ENCODE data around the gene CDH4.
"Not testable (repeated sequence)": the region's sequence is repeated elsewhere in the genome, so short reads cannot be mapped to it uniquely, and the experiment has no call there.

The CDH4 gene

DNA sequence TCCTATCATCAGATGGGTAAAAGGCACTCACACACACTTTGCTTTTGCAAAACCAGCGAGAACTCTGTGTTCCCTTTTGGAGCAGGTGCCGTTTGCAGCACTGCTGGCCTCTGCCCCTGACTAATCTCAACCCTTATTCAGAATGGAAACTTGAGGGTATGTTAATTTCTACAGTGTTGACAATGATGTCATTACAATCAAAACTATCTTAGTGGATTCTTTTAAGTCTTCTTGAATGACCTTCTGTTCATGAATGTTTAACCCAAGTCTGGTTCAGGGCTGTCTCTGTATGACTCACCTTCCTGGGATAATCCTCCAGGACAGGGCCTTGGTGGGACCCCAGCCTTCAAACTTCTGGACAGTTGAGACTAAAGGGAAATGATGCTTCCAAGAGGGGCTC, 197.9 kb downstream of the CDH4 start:
- TF ChIP-seq, protein P1, sequence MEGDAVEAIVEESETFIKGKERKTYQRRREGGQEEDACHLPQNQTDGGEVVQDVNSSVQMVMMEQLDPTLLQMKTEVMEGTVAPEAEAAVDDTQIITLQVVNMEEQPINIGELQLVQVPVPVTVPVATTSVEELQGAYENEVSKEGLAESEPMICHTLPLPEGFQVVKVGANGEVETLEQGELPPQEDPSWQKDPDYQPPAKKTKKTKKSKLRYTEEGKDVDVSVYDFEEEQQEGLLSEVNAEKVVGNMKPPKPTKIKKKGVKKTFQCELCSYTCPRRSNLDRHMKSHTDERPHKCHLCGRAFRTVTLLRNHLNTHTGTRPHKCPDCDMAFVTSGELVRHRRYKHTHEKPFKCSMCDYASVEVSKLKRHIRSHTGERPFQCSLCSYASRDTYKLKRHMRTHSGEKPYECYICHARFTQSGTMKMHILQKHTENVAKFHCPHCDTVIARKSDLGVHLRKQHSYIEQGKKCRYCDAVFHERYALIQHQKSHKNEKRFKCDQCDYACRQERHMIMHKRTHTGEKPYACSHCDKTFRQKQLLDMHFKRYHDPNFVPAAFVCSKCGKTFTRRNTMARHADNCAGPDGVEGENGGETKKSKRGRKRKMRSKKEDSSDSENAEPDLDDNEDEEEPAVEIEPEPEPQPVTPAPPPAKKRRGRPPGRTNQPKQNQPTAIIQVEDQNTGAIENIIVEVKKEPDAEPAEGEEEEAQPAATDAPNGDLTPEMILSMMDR (IDR thresholded peaks at IDR 0.05; ENCODE audit: low read depth, low read length): no peak

DNA sequence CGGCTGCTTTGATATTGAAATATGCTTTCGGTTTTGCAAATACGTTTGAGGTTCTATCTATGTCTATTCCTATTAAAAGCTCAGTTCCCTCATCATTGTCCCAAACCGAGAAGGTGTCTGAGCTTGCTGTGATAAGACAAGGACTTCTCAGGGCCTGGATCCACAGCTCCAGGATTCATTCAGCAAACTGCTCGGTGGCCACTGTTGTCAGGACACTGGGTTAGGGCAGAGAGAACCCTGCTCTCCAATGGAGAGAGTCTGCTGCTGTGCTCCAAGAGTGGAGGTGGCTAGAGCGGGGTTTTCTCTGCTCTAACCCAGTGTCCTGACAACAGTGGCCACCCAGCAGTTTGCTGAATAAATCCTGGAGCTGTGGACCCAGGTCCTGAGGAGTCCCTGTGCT, 198.5 kb downstream of the CDH4 start:
- H3K4me3 ChIP-seq (ENCODE audit: low read depth, low read length): no peak overlapping the region
- TF ChIP-seq, protein P1 (IDR thresholded peaks at IDR 0.05; ENCODE audit: low read depth, low read length): no peak

More for the DNA sequence above, 197.9 kb downstream of the CDH4 start:
- H3K4me3 ChIP-seq (ENCODE audit: low read depth, low read length): no peak overlapping the region

DNA sequence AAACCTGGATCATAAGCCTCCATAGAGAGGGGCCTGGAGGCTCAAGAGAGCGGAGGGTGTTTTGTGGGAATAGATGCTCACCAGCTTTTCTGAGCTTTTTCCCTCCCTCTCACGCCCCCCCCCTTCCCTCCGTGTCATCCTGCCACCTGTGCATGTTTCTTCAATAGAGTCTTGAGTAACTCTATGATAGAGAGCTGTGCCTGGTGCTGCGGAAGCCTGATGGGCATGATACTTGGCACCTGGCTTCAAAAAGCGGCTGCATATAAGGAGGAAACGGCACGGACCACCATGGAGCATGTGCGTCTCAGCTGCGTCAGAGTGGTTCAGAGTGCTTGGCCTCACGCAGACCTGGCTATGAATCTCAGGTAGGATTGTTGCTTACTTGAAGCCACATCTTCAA, 198.9 kb downstream of the CDH4 start:
- TF ChIP-seq, protein P1 (IDR thresholded peaks at IDR 0.05; ENCODE audit: low read depth, low read length): no peak

DNA sequence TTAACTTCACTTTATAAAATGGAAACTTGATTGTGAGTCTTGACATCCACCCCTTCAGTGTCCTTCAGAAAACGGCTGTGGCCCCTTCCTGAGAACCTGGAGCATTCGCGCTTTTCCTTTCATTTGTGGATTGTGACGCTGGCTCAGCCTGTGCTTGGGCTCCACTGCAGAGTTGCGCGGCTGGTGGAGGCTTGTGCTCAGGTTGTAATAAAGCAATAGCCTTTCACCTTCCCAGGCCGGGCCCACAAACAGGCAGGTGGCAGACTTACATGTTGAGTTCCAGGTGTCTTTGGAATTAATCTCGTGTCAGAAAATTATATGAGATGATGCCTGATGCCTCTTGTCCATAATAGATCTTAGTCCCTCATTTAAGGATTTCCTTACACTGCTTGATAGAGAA, 199.9 kb downstream of the CDH4 start:
- TF ChIP-seq, protein P1 (IDR thresholded peaks at IDR 0.05; ENCODE audit: low read depth, low read length): no peak
- no peak overlapping the region for H3K4me3 ChIP-seq (ENCODE audit: low read depth, low read length)

More for the DNA sequence above, 198.9 kb downstream of the CDH4 start:
- H3K4me3 ChIP-seq (ENCODE audit: low read depth, low read length): no peak overlapping the region

DNA sequence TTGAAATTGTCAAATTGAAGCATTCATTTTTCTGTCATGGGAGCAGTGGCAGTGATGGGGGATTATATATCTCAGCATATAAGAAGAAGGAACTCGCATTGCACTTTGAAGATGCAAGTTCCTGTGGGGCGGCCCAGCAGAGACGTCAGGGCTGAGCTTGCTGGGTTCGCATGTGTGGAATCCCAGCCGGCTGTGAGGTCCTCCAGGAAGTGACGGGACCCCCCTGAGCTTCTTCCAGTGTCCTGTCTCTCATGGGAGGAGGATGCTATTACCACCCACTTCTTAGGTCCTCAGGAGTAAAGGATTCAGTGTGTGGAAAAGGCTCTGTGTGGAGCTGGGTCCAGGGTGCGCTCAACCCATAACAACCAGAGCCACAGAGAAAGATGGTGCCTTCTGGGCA, 201.2 kb downstream of the CDH4 start:
- no peak overlapping the region for H3K4me3 ChIP-seq (ENCODE audit: low read depth, low read length)
- TF ChIP-seq, protein P1 (IDR thresholded peaks at IDR 0.05; ENCODE audit: low read depth, low read length): no peak

DNA sequence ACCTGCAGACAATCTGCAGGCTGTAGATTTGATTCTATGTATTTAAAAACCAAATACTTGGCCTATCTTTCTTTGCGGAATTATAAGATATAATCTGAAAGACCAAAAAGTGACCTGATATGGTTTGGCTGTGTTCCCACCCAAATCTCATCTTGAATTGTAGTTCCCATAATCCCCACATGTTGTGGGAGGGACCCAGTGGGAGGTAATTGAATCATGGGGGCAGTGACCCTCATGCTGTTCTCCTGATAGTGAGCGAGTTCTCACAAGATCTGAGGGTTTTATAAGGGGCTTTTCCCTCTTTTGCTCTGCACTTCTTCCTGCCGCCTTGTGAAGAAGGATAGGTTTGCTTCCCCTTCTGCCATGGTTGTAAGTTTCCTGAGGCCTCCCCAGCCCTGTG, 201.6 kb downstream of the CDH4 start:
- not testable (repeated sequence) for H3K4me3 ChIP-seq (ENCODE audit: low read depth, low read length)

DNA sequence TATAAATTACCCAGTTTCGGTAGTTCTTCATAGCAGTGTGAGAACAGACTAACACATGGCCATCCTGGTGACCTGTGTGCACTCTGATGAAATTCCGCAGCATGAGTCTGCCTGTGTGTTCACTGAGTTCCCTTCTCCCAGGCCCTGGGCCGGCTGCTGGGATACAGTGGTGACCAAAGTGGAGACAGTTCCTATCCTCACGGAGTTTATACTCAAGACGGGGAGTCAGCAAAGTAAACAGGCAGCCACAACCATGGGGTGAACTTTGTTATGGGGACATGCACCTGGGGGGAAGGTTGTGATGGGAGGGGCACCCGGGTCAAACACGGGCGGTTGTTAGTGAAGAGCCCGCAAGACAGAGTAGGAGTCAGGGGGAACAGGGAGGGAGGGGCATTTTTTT, 202.0 kb downstream of the CDH4 start:
- TF ChIP-seq, protein P1 (IDR thresholded peaks at IDR 0.05; ENCODE audit: low read depth, low read length): no peak
- H3K4me3 ChIP-seq (ENCODE audit: low read depth, low read length): no peak overlapping the region

DNA sequence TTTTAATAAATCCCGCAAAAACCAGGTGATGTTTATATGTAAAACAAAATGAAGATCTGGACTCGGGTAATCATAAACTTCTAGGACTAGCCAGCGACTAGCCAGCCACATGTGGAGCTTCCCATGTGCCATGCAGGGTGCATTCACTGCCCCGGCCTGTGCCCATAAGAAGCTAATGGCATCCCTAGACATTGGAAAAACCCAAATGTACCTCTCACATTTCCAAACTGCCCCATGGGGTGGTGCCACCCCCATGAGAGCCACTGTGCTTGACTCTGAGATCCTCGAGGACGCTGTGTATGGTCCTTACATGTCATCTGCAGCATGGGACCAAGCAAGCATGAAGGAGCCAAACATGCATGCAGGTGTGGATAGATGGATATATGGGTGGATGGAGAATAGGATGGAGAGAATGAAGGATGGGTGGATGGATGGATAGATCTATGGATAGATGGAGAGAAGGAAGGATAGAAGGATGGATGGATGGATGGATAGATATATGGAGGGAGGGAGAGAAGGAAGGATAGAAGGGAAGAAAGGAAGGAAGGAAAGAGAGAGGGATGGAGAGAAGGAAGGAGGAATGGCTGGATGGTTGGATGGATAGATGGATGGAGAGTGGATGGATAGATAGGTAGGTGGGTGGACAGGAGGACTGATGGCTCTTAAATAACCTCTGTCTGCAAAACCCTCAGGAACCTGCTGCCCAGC, 203.6 kb downstream of the CDH4 start:
- TF ChIP-seq, protein P1 (IDR thresholded peaks at IDR 0.05; ENCODE audit: low read depth, low read length): no peak
- no peak overlapping the region for H3K4me3 ChIP-seq (ENCODE audit: low read depth, low read length)
